Gastrocnemius medialis (tissue), 4 donors: ENCODE results near the gene LPCAT2.

ENCODE experiments used
- CTCF ChIP-seq, 5 experiments: fragments of 450-650 bp in 3 of 5; fragments of 200-600 bp in 2 of 5; sonication (generic) in 2 of 5; IDR thresholded peaks in 4 of 5; conservative IDR thresholded peaks in 1 of 5; 1 replicate in 4 of 5; 2 replicates in 1 of 5; pipeline ENCODE4 v1.5.1; 2016 to 2019; ENCODE audit warnings: antibody characterized with exemption in 5 of 5, mild to moderate bottlenecking in 3 of 5, moderate library complexity in 3 of 5
- POLR2A ChIP-seq, 2 donors: fragments of 450-650 bp; IDR thresholded peaks; one replicate each; pipeline ENCODE4 v1.6.1; 2017; ENCODE audit warnings: antibody characterized with exemption in 2 of 2, mild to moderate bottlenecking in 2 of 2, moderate library complexity in 2 of 2

GRCh38 chr16:55572439-55572838, 63.6 kb downstream of the LPCAT2 start:
- TF ChIP-seq CTCF (IDR thresholded peaks at IDR 0.05 in 4 of 5, conservative IDR thresholded peaks at IDR 0.05 in 1 of 5) (no peak), POLR2A (IDR thresholded peaks at IDR 0.05) (no peak)
